Hematopoietic multipotent progenitor cell treated with erythropoietin and hydrocortisone succinate and interleukin-3 and kit ligand, for 8 days (in vitro differentiated cells): ENCODE data around the gene DOCK2.

Source experiments
- DNase-seq: peaks from one replicate; pipeline ENCODE4 v3.0.0-alpha.2; 2015

Gene DOCK2

GRCh38 chr5:169911448-169912212 is 274.6 kb downstream of the DOCK2 start:
- DNase-seq, result no peak

DNA sequence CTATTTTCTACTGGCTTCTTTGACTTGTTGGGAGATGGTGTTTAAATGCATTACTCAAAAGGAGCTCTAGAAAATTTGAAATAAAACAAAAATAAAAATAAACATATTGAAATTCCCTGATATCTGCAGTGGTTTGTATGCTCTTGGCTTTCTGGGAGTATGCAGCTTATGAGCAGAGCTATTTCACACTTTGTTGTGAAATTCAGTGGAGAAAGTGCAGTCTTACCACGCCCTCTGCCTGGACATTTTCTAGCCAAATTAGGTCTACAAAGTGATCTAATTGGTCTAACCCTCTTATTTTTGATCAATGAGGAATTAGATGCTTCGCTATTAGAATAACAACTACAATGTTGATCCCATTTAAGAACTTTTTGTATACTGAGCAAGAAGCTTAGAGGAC is 276.4 kb downstream of the DOCK2 start:
- DNase-seq, result no peak

DNA sequence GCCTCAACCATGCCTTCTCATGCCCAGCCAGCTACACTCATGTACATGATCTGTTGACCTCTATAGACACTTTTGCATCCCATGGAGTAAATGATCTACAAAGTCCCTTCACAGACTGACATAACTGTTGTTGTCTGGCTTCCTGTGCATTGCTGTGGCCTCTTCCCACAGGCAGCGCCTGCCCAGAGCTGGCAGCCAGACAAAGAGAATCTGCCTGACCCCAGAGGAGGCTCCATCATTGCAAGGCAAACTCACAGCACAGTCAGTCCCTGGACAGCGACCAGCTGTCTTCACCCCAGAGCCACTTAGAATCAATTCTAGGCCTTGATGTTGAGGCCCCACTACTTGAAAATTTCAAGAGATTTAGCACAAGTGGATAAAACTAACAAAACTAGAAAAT is 277.7 kb downstream of the DOCK2 start:
- DNase-seq, result no peak

GRCh38 chr5:169917500-169917899 is 280.4 kb downstream of the DOCK2 start:
- DNase-seq, result no peak

DNA sequence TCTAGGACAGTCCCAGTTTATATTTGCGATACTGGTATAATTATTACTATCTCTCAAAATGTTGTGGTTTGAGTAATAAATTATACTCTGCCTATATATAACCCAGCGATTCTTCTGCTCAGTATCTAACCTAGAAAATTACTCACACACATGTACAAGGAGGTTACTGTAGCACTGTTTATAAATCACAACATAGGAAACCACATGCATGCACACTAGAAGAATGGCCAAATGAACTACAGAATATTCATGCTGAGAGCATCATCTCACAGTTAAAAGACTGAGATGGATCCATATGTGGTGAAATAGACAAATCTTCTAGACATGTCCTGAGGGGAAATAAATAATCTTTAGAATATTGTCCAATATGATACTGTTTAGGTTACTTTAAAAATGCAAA is 281.2 kb downstream of the DOCK2 start:
- no peak for DNase-seq

DNA sequence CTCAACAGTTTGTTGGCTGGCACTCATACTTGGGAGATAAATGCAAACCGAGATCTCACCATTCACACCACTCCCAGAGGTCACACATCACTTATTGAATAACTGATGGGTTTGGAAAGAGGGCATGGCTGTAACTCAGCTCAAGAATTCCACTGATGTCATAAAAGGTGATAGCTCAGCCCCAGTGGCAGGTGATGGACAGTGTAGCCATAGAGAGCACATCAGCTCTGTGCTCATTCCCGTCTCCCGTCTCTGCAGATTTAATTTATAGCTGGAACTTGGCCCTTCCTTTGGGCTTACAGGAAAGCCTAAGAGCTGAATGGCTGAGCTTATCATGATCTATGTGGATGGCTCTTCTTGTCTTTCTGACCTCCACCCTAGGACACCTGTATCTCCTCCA is 283.4 kb downstream of the DOCK2 start:
- no peak for DNase-seq

GRCh38 chr5:169921384-169921783 is 284.3 kb downstream of the DOCK2 start:
- no peak for DNase-seq

GRCh38 chr5:169921949-169922348 is 284.9 kb downstream of the DOCK2 start:
- no peak for DNase-seq

DNA sequence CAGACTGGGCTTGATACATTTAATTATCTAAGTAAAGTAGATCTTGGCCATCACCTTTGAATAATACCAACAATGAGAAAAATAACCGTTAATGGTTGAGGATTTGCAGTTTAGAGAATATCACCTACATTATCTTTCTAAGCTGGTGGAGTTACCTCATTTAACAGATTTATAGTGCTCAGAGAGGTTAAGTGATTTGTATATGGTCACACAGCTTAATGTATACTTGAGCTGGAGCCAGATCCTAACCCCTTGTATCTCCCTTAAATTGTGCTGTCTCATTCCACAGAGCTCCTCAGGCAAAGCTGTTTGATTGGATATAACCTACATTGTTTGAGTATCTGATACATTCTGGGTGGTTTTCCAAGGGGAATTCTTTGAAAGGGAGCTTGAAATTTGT is 285.4 kb downstream of the DOCK2 start:
- no peak for DNase-seq

- no peak for DNase-seq
These were observed 286.9 kb downstream of the DOCK2 start for GRCh38 chr5:169923988-169924387.

- DNase-seq, result no peak
These were observed 296.1 kb downstream of the DOCK2 start for GRCh38 chr5:169933127-169933526.

DNA sequence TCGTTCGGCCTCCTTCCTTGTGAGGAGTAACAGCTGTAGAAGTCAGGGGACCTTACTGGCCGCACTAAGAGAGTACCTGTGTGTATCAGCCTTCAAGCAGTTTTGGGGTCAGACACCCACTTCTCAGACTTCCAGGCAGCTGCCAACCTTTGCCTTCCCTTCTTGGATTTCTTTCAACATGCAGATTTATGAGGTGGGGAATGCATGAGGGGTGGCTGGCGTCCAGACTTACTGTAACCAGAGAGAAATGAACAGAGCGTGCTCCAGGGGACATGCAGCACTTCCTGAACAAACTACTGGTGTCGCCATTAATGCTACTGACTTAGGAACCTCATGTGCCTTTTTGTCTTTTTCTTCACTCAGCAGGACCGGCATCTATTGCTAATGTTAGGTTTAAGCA is 296.5 kb downstream of the DOCK2 start:
- no peak for DNase-seq

- DNase-seq, result no peak
These were observed 297.9 kb downstream of the DOCK2 start for GRCh38 chr5:169934990-169935389.

DNA sequence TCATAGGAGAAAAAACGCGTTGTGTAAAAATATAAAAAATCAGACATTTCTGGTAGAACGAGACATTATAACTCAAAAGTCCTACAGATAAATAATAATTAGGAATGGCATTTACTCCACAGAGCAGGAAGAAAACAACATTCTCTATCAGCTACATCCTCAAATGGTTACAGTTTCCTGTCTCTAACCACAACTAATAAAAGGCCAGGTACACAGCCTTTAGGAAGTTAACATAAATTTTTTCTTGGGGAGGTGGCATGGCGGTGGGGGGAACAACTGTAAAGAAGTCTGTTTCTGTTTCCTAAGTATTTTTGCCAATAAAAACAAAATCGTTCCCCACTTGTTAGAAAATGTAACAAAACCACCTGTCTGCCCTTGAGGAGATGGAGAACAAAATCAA is 298.7 kb downstream of the DOCK2 start:
- no peak for DNase-seq

DNA sequence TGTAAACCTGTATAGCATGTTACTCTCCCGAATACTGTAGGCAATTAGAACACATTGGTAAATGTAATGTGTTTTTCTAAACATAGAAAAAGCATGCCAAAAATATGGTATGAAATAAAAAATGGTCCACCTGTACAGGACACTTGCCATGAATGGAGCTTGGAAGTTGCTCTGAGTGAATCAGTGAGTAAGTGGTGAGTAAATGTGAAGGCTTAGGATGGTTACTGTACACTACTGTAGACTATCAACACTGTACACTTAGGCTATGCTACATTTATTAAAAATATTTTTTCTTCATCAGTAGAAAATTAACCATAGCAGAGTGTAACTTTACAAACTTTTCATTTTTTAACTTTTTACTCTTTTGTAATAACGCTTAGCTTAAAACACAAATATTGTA is 301.4 kb downstream of the DOCK2 start:
- no peak for DNase-seq

- DNase-seq, result no peak
These were observed 302.7 kb downstream of the DOCK2 start for GRCh38 chr5:169939731-169940130.

GRCh38 chr5:169941542-169941941 is 304.5 kb downstream of the DOCK2 start:
- no peak for DNase-seq

DNA sequence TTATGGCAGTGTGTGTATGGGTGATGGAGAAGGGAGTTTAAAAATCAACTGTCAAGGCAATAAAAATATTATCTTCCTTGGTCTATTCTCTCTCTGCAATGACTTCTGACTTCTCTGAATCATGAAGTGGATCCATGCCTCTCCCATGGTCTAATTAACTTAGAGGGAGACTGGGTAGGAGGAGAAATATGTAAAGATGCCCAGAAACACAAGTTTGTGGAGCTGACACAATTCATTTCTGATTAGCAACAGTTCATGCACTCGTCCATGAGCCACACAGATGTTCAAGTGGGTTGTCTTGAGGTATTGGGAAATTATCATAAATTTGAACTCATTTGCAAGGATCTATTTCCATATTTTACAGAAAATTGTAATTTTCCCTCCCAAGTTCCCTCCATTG is 305.1 kb downstream of the DOCK2 start:
- DNase-seq, result no peak

- DNase-seq, result no peak
These were observed 306.0 kb downstream of the DOCK2 start for GRCh38 chr5:169943026-169943425.

DNA sequence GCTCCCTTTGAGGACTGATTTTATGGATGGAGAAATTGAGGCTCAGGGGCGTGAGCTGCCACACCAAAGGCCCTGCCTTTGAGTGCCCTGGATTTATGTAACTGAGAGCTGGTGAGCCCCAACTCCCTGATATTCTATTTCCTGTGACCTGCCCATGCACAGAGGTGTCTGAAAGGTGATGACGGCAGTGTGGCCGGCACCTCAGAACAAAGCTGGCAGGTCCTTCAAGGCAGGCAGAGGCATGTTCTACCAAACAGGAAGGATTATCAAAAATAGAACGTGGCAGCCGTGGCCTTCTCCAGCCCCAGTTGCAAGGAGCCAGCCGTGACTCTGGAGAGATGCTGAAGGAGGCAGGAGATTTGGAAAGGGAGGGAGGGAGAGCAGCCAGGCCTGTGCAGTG is 307.0 kb downstream of the DOCK2 start:
- no peak for DNase-seq

- DNase-seq, result no peak
These were observed 308.0 kb downstream of the DOCK2 start for GRCh38 chr5:169944922-169945680.

DNA sequence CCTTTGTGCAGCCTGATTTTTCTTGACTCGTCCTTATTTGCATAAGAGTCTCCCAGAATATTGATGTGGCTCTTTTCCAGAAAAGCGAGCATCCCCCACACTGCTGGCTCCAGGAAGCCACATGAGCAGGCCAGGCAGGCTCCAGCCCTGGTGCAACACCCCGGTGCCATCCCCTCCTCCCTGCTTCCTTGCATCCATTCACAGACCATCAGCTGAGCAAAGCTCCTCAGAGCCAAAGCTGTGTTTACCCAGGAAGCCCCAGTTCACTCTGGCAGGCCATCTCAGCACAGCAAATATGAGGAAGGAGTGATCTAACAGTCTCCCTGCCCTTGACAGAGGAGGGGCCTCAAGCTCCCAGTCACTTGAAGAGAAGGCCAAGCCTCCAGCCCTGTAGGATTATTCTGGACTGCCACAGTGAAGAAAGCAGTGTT is 308.8 kb downstream of the DOCK2 start:
- DNase-seq, result no peak

DNA sequence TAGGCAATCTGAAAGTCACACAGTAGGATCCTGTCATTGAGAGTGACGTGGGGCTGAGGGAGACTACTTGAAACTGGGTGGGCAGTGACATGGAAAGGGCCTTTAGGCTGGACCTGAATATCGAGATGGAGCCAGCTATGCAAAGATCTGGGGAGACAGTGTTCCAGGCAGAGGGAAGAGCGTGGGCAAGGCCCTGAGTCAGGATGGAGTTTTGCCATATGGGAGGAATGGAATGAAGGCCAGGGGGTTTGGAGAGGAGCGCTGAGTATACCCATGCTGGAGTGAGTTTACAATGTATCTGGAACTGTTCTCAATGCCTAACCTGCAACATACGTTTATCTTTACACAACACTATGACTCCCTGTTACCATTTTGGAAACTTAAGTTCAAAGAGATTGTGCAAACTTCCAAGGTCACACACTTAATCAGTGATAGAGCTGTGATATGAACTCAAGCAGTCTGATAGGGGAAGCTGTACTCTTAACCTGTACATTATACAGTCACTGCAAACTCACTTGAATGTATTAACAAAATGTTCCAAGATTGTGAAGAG is 309.7 kb downstream of the DOCK2 start:
- DNase-seq, result no peak

- no peak for DNase-seq
These were observed 313.3 kb downstream of the DOCK2 start for GRCh38 chr5:169950333-169950732.
